GM23338 (cell line): ENCODE results near the gene DAAM1. TPM values are rescaled to one million over a fixed set of nuclear protein-coding genes. Genes with fewer than 3 reads are reported as not detected.

ENCODE experiments used
- ATAC-seq: fragments of 200-7000 bp; cut with Tn5 transposase; 3 replicates; pipeline ENCODE4 v1.9.1; 2020
- DNase-seq: peaks from one replicate; pipeline ENCODE4 v3.0.0-alpha.2; 2015; ENCODE audit warnings: low spot score
- H2AFZ ChIP-seq: fragments of 200-600 bp; sonication (generic); 2 replicates; pipeline ENCODE4 v1.8.0; 2016; ENCODE audit warnings: antibody characterized with exemption, mild to moderate bottlenecking, moderate library complexity
- H3F3A ChIP-seq: fragments of 200-600 bp; sonication (generic); replicated peaks from 2 replicates; pipeline ENCODE4 v1.8.0; 2017; ENCODE audit warnings: antibody characterized with exemption, mixed run types, low read depth
- H3K27ac ChIP-seq: fragments of 200-600 bp; sonication (generic); 2 replicates; pipeline ENCODE4 v1.6.1; 2016; ENCODE audit warnings: low read depth
- H3K27me3 ChIP-seq: fragments of 200-600 bp; sonication (generic); 2 replicates; pipeline ENCODE4 v1.8.0; 2016; ENCODE audit warnings: mild to moderate bottlenecking, mixed run types, moderate library complexity; ENCODE audit not compliant: insufficient read depth
- H3K36me3 ChIP-seq: fragments of 200-600 bp; sonication (generic); 2 replicates; pipeline ENCODE4 v1.8.0; 2016; ENCODE audit warnings: mild to moderate bottlenecking; ENCODE audit not compliant: insufficient read depth
- H3K4me1 ChIP-seq: fragments of 200-600 bp; sonication (generic); 2 replicates; pipeline ENCODE4 v1.8.0; 2016; ENCODE audit warnings: mild to moderate bottlenecking, moderate library complexity; ENCODE audit not compliant: insufficient read depth
- H3K4me2 ChIP-seq: fragments of 200-600 bp; sonication (generic); 2 replicates; pipeline ENCODE4 v1.7.1; 2017; ENCODE audit warnings: mixed run types
- H3K4me3 ChIP-seq: fragments of 200-600 bp; sonication (generic); 2 replicates; pipeline ENCODE4 v1.6.1; 2016; ENCODE audit warnings: mixed run types
- H3K79me2 ChIP-seq: fragments of 200-600 bp; sonication (generic); replicated peaks from 2 replicates; pipeline ENCODE4 v1.8.0; 2017; ENCODE audit warnings: mild to moderate bottlenecking; ENCODE audit not compliant: insufficient read depth
- H3K9me2 ChIP-seq: fragments of 200-600 bp; sonication (generic); 2 replicates; pipeline ENCODE4 v1.8.0; 2017; ENCODE audit not compliant: insufficient read depth
- H4K20me1 ChIP-seq: fragments of 200-600 bp; sonication (generic); replicated peaks from 2 replicates; pipeline ENCODE4 v1.8.0; 2017; ENCODE audit warnings: mild to moderate bottlenecking; ENCODE audit not compliant: insufficient read depth
- H3K27ac Mint-ChIP-seq: 2 replicates; pipeline ENCODE4 v1.8.0; 2020; ENCODE audit warnings: inconsistent platforms, mild to moderate bottlenecking, moderate library complexity, mixed read lengths
- H3K27me3 Mint-ChIP-seq: 3 replicates; pipeline ENCODE4 v1.8.0; 2022; ENCODE audit warnings: low read depth, mild to moderate bottlenecking, moderate library complexity, mixed read lengths, inconsistent platforms; ENCODE audit not compliant: insufficient read depth, poor library complexity
- H3K36me3 Mint-ChIP-seq: 3 replicates; pipeline ENCODE4 v1.8.0; 2021; ENCODE audit warnings: low read depth, mild to moderate bottlenecking, inconsistent platforms, moderate library complexity, mixed read lengths
- H3K4me1 Mint-ChIP-seq: 3 replicates; pipeline ENCODE4 v1.8.0; 2020; ENCODE audit warnings: mild to moderate bottlenecking, inconsistent platforms, mixed read lengths
- H3K4me3 Mint-ChIP-seq: 3 replicates; pipeline ENCODE4 v1.8.0; 2021; ENCODE audit warnings: moderate library complexity, mild to moderate bottlenecking, inconsistent platforms, mixed read lengths
- H3K9me3 Mint-ChIP-seq: 3 replicates; pipeline ENCODE4 v1.8.0; 2020; ENCODE audit warnings: moderate library complexity, mild to moderate bottlenecking, inconsistent platforms, mixed read lengths
- CREB1 ChIP-seq: fragments of 250-450 bp; sonication (Bioruptor Pico); IDR thresholded peaks from 2 replicates; pipeline ENCODE4 v1.5.0; 2020; ENCODE audit warnings: low read depth, mild to moderate bottlenecking, moderate library complexity
- ETS1 ChIP-seq: IDR thresholded peaks from 2 replicates; pipeline ENCODE4 v1.6.1; 2016; ENCODE audit warnings: antibody characterized with exemption
- EZH2 ChIP-seq: fragments of 200-600 bp; sonication (generic); IDR thresholded peaks from one replicate; pipeline ENCODE4 v1.8.0; 2017; ENCODE audit warnings: antibody characterized with exemption, mild to moderate bottlenecking, low read depth; ENCODE audit not compliant: unreplicated experiment
- EZH2phosphoT487 ChIP-seq: fragments of 200-600 bp; sonication (generic); IDR thresholded peaks from one replicate; pipeline ENCODE4 v1.8.1; 2018; ENCODE audit warnings: antibody characterized with exemption; ENCODE audit not compliant: unreplicated experiment
- JUNB ChIP-seq: IDR thresholded peaks from one replicate; pipeline ENCODE4 v1.6.1; 2016; ENCODE audit warnings: antibody characterized with exemption; ENCODE audit not compliant: unreplicated experiment
- POLR2AphosphoS5 ChIP-seq: IDR thresholded peaks from 2 replicates; pipeline ENCODE4 v1.6.1; 2016; ENCODE audit warnings: antibody characterized with exemption, low read depth
- REST ChIP-seq: IDR thresholded peaks from one replicate; pipeline ENCODE4 v1.6.1; 2018; ENCODE audit warnings: antibody characterized with exemption; ENCODE audit not compliant: unreplicated experiment
- STAT1 ChIP-seq: IDR thresholded peaks from one replicate; pipeline ENCODE4 v1.6.1; 2016; ENCODE audit warnings: antibody characterized with exemption; ENCODE audit not compliant: unreplicated experiment
- ZNF114 ChIP-seq: fragments of 250-450 bp; sonication (Bioruptor Pico); IDR thresholded peaks from 2 replicates; pipeline ENCODE4 v1.5.0; 2020; ENCODE audit warnings: mild to moderate bottlenecking, moderate library complexity
- ZNF331 ChIP-seq: fragments of 250-450 bp; sonication (Bioruptor Pico); IDR thresholded peaks from 2 replicates; pipeline ENCODE4 v1.5.0; 2020; ENCODE audit warnings: low read depth, mild to moderate bottlenecking, moderate library complexity
- polyA plus RNA-seq: library from polyadenylated mRNA; unstranded; fragments of >200 nt; fragmentation: Nextera tagmentation; extraction: Ambion mirVana; gene quantifications from 2 replicates; pipeline ENCODE4 v1.2.1, GENCODE V29; 2016
- total RNA-seq: library from RNA; depleted of rRNA; stranded (reverse); fragments of >200 nt; shearing (Covaris generic); gene quantifications from 2 replicates; pipeline ENCODE4 v1.2.3, GENCODE V29; 2014

Gene DAAM1
- total and polyA plus RNA-seq, 2 experiments from 2014 or later, result 36.3 to 42.1 TPM

GRCh38 chr14:59202031-59202430, 13.6 kb downstream of the DAAM1 start:
- Histone ChIP-seq H3K36me3 (no peaks in the 10 kb centered on the region), H2AFZ (no peak overlapping the region), H3F3A (no peaks in the 10 kb centered on the region), H3K4me2 (no peak overlapping the region), H3K79me2 (peaks cover 80% of the 10 kb centered on the region), H3K4me3 (no peak overlapping the region), H3K9me2 (no peaks in the 10 kb centered on the region), H3K27me3 (no peaks in the 10 kb centered on the region), H3K27ac (no peak overlapping the region), H3K4me1 (no peaks in the 10 kb centered on the region), H4K20me1 (no peaks in the 10 kb centered on the region; the same call in 1 of the 2 replicates)
- Mint-ChIP-seq H3K9me3 (no peaks in the 10 kb centered on the region), H3K27me3 (no peaks in the 10 kb centered on the region), H3K27ac (no peak overlapping the region), H3K4me3 (no peak overlapping the region), H3K36me3 (no peaks in the 10 kb centered on the region), H3K4me1 (no peaks in the 10 kb centered on the region)
- DNase-seq, result no peak
- TF ChIP-seq ZNF114, result no peak
- TF ChIP-seq ETS1, result no peak
- TF ChIP-seq EZH2phosphoT487, result no peak
- no peak for TF ChIP-seq POLR2AphosphoS5
- no peak for TF ChIP-seq ZNF331 (CRISPR knock-in tag)
- TF ChIP-seq REST, result no peak
- no peak for TF ChIP-seq JUNB
- TF ChIP-seq CREB1 (CRISPR knock-in tag), result no peak
- TF ChIP-seq EZH2, result no peak
- ATAC-seq, result no peak

GRCh38 chr14:59204305-59204704, 15.8 kb downstream of the DAAM1 start:
- H3K79me2 ChIP-seq, result peaks cover 60% of the 10 kb centered on the region

More at GRCh38 chr14:59204305-59204704, 15.8 kb downstream of the DAAM1 start:
- H3K27me3 ChIP-seq, result no peaks in the 10 kb centered on the region
- no peaks in the 10 kb centered on the region; the same call in 1 of the 2 replicates for H4K20me1 ChIP-seq
- Mint-ChIP-seq H3K36me3 (no peaks in the 10 kb centered on the region), H3K27ac (no peak overlapping the region), H3K9me3 (no peaks in the 10 kb centered on the region), H3K4me1 (no peaks in the 10 kb centered on the region), H3K27me3 (no peaks in the 10 kb centered on the region), H3K4me3 (no peak overlapping the region)
- no peak overlapping the region for H3K4me2 ChIP-seq
- no peaks in the 10 kb centered on the region for H3K9me2 ChIP-seq
- no peaks in the 10 kb centered on the region for H3K36me3 ChIP-seq
- TF ChIP-seq EZH2 (no peak), JUNB (no peak), STAT1 (no peak)
- H3K27ac ChIP-seq, result no peak overlapping the region
- DNase-seq (no peak), ATAC-seq (no peak)
- no peak overlapping the region for H3K4me3 ChIP-seq
- no peak overlapping the region for H2AFZ ChIP-seq
- no peaks in the 10 kb centered on the region for H3K4me1 ChIP-seq
- no peaks in the 10 kb centered on the region for H3F3A ChIP-seq
